GM12892 (cell line): ENCODE results near the gene CHMP1A.

Source experiments
- POLR2A ChIP-seq: IDR thresholded peaks from 2 replicates; pipeline ENCODE4 v1.6.1; 2011; ENCODE audit warnings: low read depth, low read length, control low read depth
- POLR2AphosphoS5 ChIP-seq: IDR thresholded peaks from 2 replicates; pipeline ENCODE4 v1.6.1; 2011; ENCODE audit warnings: low read depth, low read length, control low read depth
- TAF1 ChIP-seq: IDR thresholded peaks from 2 replicates; pipeline ENCODE4 v1.6.1; 2011; ENCODE audit warnings: low read depth, mild to moderate bottlenecking, control low read depth, low read length, borderline replicate concordance

GRCh38 chr16:89629827-89630610, 27.5 kb downstream of the CHMP1A start:
- TF ChIP-seq POLR2AphosphoS5 = no peak
- TF ChIP-seq POLR2A = no peak
- TF ChIP-seq TAF1 = no peak
